GM23338 (cell line): ENCODE measurements around the gene SSU72. TPM values are rescaled to one million over a fixed set of nuclear protein-coding genes. Genes with fewer than 3 reads are reported as not detected.

Source experiments
- ATAC-seq: fragments of 200-7000 bp; cut with Tn5 transposase; 3 replicates; pipeline ENCODE4 v1.9.1; 2020
- DNase-seq: peaks from one replicate; pipeline ENCODE4 v3.0.0-alpha.2; 2015; ENCODE audit warnings: low spot score
- H2AFZ ChIP-seq: fragments of 200-600 bp; sonication (generic); 2 replicates; pipeline ENCODE4 v1.8.0; 2016; ENCODE audit warnings: antibody characterized with exemption, mild to moderate bottlenecking, moderate library complexity
- H3F3A ChIP-seq: fragments of 200-600 bp; sonication (generic); replicated peaks from 2 replicates; pipeline ENCODE4 v1.8.0; 2017; ENCODE audit warnings: antibody characterized with exemption, mixed run types, low read depth
- H3K27ac ChIP-seq: fragments of 200-600 bp; sonication (generic); 2 replicates; pipeline ENCODE4 v1.6.1; 2016; ENCODE audit warnings: low read depth
- H3K27me3 ChIP-seq: fragments of 200-600 bp; sonication (generic); 2 replicates; pipeline ENCODE4 v1.8.0; 2016; ENCODE audit warnings: mild to moderate bottlenecking, mixed run types, moderate library complexity; ENCODE audit not compliant: insufficient read depth
- H3K36me3 ChIP-seq: fragments of 200-600 bp; sonication (generic); 2 replicates; pipeline ENCODE4 v1.8.0; 2016; ENCODE audit warnings: mild to moderate bottlenecking; ENCODE audit not compliant: insufficient read depth
- H3K4me1 ChIP-seq: fragments of 200-600 bp; sonication (generic); 2 replicates; pipeline ENCODE4 v1.8.0; 2016; ENCODE audit warnings: mild to moderate bottlenecking, moderate library complexity; ENCODE audit not compliant: insufficient read depth
- H3K4me2 ChIP-seq: fragments of 200-600 bp; sonication (generic); 2 replicates; pipeline ENCODE4 v1.7.1; 2017; ENCODE audit warnings: mixed run types
- H3K4me3 ChIP-seq: fragments of 200-600 bp; sonication (generic); 2 replicates; pipeline ENCODE4 v1.6.1; 2016; ENCODE audit warnings: mixed run types
- H3K79me2 ChIP-seq: fragments of 200-600 bp; sonication (generic); replicated peaks from 2 replicates; pipeline ENCODE4 v1.8.0; 2017; ENCODE audit warnings: mild to moderate bottlenecking; ENCODE audit not compliant: insufficient read depth
- H3K9me2 ChIP-seq: fragments of 200-600 bp; sonication (generic); 2 replicates; pipeline ENCODE4 v1.8.0; 2017; ENCODE audit not compliant: insufficient read depth
- H4K20me1 ChIP-seq: fragments of 200-600 bp; sonication (generic); replicated peaks from 2 replicates; pipeline ENCODE4 v1.8.0; 2017; ENCODE audit warnings: mild to moderate bottlenecking; ENCODE audit not compliant: insufficient read depth
- H3K27ac Mint-ChIP-seq: 2 replicates; pipeline ENCODE4 v1.8.0; 2020; ENCODE audit warnings: inconsistent platforms, mild to moderate bottlenecking, moderate library complexity, mixed read lengths
- H3K27me3 Mint-ChIP-seq: 3 replicates; pipeline ENCODE4 v1.8.0; 2022; ENCODE audit warnings: low read depth, mild to moderate bottlenecking, moderate library complexity, mixed read lengths, inconsistent platforms; ENCODE audit not compliant: insufficient read depth, poor library complexity
- H3K36me3 Mint-ChIP-seq: 3 replicates; pipeline ENCODE4 v1.8.0; 2021; ENCODE audit warnings: low read depth, mild to moderate bottlenecking, inconsistent platforms, moderate library complexity, mixed read lengths
- H3K4me1 Mint-ChIP-seq: 3 replicates; pipeline ENCODE4 v1.8.0; 2020; ENCODE audit warnings: mild to moderate bottlenecking, inconsistent platforms, mixed read lengths
- H3K4me3 Mint-ChIP-seq: 3 replicates; pipeline ENCODE4 v1.8.0; 2021; ENCODE audit warnings: moderate library complexity, mild to moderate bottlenecking, inconsistent platforms, mixed read lengths
- H3K9me3 Mint-ChIP-seq: 3 replicates; pipeline ENCODE4 v1.8.0; 2020; ENCODE audit warnings: moderate library complexity, mild to moderate bottlenecking, inconsistent platforms, mixed read lengths
- EZH2 ChIP-seq: fragments of 200-600 bp; sonication (generic); IDR thresholded peaks from one replicate; pipeline ENCODE4 v1.8.0; 2017; ENCODE audit warnings: antibody characterized with exemption, mild to moderate bottlenecking, low read depth; ENCODE audit not compliant: unreplicated experiment
- EZH2phosphoT487 ChIP-seq: fragments of 200-600 bp; sonication (generic); IDR thresholded peaks from one replicate; pipeline ENCODE4 v1.8.1; 2018; ENCODE audit warnings: antibody characterized with exemption; ENCODE audit not compliant: unreplicated experiment
- JUNB ChIP-seq: IDR thresholded peaks from one replicate; pipeline ENCODE4 v1.6.1; 2016; ENCODE audit warnings: antibody characterized with exemption; ENCODE audit not compliant: unreplicated experiment
- POLR2AphosphoS5 ChIP-seq: IDR thresholded peaks from 2 replicates; pipeline ENCODE4 v1.6.1; 2016; ENCODE audit warnings: antibody characterized with exemption, low read depth
- STAT1 ChIP-seq: IDR thresholded peaks from one replicate; pipeline ENCODE4 v1.6.1; 2016; ENCODE audit warnings: antibody characterized with exemption; ENCODE audit not compliant: unreplicated experiment
- ZNF114 ChIP-seq: fragments of 250-450 bp; sonication (Bioruptor Pico); IDR thresholded peaks from 2 replicates; pipeline ENCODE4 v1.5.0; 2020; ENCODE audit warnings: mild to moderate bottlenecking, moderate library complexity
- ZNF331 ChIP-seq: fragments of 250-450 bp; sonication (Bioruptor Pico); IDR thresholded peaks from 2 replicates; pipeline ENCODE4 v1.5.0; 2020; ENCODE audit warnings: low read depth, mild to moderate bottlenecking, moderate library complexity
- polyA plus RNA-seq: library from polyadenylated mRNA; unstranded; fragments of >200 nt; fragmentation: Nextera tagmentation; extraction: Ambion mirVana; gene quantifications from 2 replicates; pipeline ENCODE4 v1.2.1, GENCODE V29; 2016
- total RNA-seq: library from RNA; depleted of rRNA; stranded (reverse); fragments of >200 nt; shearing (Covaris generic); gene quantifications from 2 replicates; pipeline ENCODE4 v1.2.3, GENCODE V29; 2014
- TF ChIP-seq, protein P1 (sequence below): IDR thresholded peaks from one replicate; pipeline ENCODE4 v1.6.1; 2018; ENCODE audit warnings: antibody characterized with exemption; ENCODE audit not compliant: unreplicated experiment

Gene SSU72
- total and polyA plus RNA-seq, 2 experiments from 2014 or later: 148 to 248 TPM

DNA sequence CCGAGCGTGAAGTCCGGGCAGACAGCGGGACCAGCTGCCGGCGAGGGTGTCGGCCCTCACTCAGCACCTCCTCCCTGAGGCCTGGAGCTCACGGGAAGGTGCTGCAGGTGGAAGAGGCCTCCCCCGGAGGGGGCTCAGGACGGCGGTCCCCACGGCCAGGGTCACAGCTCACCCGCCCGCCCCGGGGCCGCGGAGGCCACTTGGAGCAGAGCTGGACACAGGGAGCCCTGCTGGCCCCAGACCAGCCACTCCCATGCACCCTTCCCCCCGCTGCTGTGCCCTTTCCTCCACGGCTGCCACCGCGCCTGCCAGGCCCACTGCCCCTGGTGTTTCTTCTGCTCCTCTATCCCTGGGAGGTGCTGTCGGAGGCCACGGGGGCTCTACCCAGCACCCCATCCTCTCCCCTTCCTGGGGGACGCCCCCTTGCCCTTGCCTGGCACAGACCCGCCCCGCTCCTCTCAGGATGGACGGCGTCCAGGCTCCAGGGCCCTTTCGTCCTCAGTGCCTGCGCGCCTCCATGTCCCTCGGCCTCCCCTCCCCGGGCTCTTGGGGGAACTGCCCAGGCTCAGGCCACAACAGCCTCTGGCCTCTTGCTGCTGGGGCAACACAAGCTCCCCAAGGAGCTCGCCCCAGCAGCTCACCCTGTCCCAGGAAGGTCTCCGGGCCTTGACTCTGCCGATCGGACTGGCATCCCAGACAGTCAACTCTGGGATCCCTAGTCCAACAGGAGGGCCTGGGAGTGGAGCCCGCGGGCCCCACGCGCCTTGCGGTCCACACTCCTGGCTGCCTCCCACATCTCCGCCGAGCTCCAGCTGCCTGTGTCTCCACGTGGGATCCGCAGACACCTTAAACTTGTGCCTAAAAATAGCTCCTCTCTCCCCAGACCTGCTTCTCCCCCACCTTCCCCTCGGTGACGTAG, 38.4 kb downstream of the SSU72 start (continued):
- no peak for TF ChIP-seq JUNB
- TF ChIP-seq EZH2: no peak
- TF ChIP-seq ZNF114 (CRISPR knock-in tag): no peak
- no peak for TF ChIP-seq EZH2phosphoT487
- TF ChIP-seq STAT1: no peak
- TF ChIP-seq, protein P1, sequence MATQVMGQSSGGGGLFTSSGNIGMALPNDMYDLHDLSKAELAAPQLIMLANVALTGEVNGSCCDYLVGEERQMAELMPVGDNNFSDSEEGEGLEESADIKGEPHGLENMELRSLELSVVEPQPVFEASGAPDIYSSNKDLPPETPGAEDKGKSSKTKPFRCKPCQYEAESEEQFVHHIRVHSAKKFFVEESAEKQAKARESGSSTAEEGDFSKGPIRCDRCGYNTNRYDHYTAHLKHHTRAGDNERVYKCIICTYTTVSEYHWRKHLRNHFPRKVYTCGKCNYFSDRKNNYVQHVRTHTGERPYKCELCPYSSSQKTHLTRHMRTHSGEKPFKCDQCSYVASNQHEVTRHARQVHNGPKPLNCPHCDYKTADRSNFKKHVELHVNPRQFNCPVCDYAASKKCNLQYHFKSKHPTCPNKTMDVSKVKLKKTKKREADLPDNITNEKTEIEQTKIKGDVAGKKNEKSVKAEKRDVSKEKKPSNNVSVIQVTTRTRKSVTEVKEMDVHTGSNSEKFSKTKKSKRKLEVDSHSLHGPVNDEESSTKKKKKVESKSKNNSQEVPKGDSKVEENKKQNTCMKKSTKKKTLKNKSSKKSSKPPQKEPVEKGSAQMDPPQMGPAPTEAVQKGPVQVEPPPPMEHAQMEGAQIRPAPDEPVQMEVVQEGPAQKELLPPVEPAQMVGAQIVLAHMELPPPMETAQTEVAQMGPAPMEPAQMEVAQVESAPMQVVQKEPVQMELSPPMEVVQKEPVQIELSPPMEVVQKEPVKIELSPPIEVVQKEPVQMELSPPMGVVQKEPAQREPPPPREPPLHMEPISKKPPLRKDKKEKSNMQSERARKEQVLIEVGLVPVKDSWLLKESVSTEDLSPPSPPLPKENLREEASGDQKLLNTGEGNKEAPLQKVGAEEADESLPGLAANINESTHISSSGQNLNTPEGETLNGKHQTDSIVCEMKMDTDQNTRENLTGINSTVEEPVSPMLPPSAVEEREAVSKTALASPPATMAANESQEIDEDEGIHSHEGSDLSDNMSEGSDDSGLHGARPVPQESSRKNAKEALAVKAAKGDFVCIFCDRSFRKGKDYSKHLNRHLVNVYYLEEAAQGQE: no peak
- TF ChIP-seq POLR2AphosphoS5: no peak

DNA sequence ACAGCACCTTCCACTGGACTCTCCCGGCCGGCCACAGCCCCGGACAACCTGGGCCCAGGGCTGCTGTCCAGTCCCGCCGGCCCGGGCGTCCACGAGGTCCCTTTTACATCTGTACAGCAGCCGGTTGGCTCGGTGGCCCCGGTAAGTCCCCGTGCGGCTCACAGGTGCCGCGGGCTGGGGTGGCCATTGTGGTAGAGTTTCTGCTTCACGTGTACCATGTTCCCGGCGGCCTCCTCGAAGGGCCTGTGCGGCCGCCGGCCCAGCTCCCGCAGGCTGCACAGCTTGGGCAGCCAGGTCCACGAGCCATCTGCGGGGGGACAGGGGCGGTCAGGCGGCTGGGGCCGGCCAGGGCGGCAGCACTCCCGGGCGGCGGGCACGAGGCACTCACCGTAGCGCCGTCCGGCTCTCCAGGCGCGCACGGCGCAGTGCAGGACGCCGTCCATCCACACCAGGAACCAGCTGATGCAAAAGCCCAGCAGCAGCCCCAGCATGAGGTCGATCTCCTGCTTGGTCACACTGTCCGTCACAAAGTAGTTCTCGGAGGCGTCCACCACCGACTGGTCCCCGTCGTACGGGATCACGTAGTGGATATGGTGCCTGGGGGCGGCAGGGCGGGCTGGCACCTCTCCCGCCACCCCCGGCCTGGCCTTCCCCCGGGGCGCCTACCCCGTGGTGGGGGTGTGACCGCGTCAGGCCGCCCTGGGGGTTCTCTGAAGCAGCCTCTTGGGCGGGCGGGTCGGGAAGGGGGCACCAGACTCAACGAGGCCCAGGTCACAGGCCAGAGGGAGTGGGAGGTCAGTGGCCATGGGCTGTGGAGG, 39.3 kb downstream of the SSU72 start:
- Histone ChIP-seq H3K27me3 (no peaks in the 10 kb centered on the region), H3K27ac (no peak overlapping the region), H3K4me2 (no peak overlapping the region), H3K36me3 (no peaks in the 10 kb centered on the region), H3K4me1 (no peaks in the 10 kb centered on the region; the same call in 1 of the 2 replicates), H4K20me1 (no peaks in the 10 kb centered on the region; the same call in 1 of the 2 replicates), H2AFZ (no peak overlapping the region), H3K9me2 (no peaks in the 10 kb centered on the region), H3K4me3 (no peak overlapping the region), H3F3A (peaks cover 10% of the 10 kb centered on the region), H3K79me2 (no peaks in the 10 kb centered on the region)
- no peak for DNase-seq
- Mint-ChIP-seq H3K27ac (no peak overlapping the region), H3K4me3 (no peak overlapping the region), H3K4me1 (peaks cover 5% of the 10 kb centered on the region), H3K36me3 (peaks cover 18% of the 10 kb centered on the region), H3K27me3 (peaks cover 12% of the 10 kb centered on the region), H3K9me3 (0 out of 3 replicates have a peak, but pooled peaks cover 8% of the 10 kb centered on the region)
- TF ChIP-seq ZNF331 (CRISPR knock-in tag): no peak
- no peak for TF ChIP-seq JUNB
- no peak for ATAC-seq
